Forelimb muscle (tissue), 1 donor: ENCODE results near the gene ABCB6. TPM values are rescaled to one million over a fixed set of nuclear protein-coding genes. Genes with fewer than 3 reads are reported as not detected.
"Not testable (repeated sequence)": the region's sequence is repeated elsewhere in the genome, so short reads cannot be mapped to it uniquely, and the experiment has no call there.

Experiments used
- DNase-seq: peaks from one replicate; pipeline ENCODE4 v3.0.0-alpha.2; 2013; ENCODE audit warnings: low read depth
- polyA plus RNA-seq: library from polyadenylated mRNA; unstranded; fragments of 120-200 nt; gene quantifications from one replicate; pipeline ENCODE4 v1.2.1, GENCODE V29; 2013; ENCODE audit not compliant: insufficient read length

The ABCB6 gene
- polyA plus RNA-seq = 31.9 TPM

- peak; percentile 90 for DNase-seq
Observed at GRCh38 chr2:219218732-219219701, at the start of gene ABCB6. Gene ABCB6, minus strand, starts transcription at chr2:219218958. Its CDS starts 285 bp downstream, at chr2:219218673.

- no peak for DNase-seq
Observed at GRCh38 chr2:219268294-219268693, 49.5 kb upstream of the ABCB6 start.

- no peak for DNase-seq
Observed at GRCh38 chr2:219266886-219267285, 48.1 kb upstream of the ABCB6 start.

- DNase-seq = no peak
Observed at GRCh38 chr2:219266232-219266631, 47.5 kb upstream of the ABCB6 start.

GRCh38 chr2:219261024-219261855, 42.5 kb upstream of the ABCB6 start:
- no peak for DNase-seq

- not testable (repeated sequence) for DNase-seq
Observed at GRCh38 chr2:219258942-219259341, 40.2 kb upstream of the ABCB6 start.

- DNase-seq = no peak
Observed at GRCh38 chr2:219254590-219255201, 35.9 kb upstream of the ABCB6 start.

GRCh38 chr2:219253753-219254589, 35.2 kb upstream of the ABCB6 start, which contains the start of gene TUBA4A:
Gene TUBA4A, minus strand, starts transcription at chr2:219253918. Its CDS starts 60 bp downstream, at chr2:219253858.
- DNase-seq = no peak

GRCh38 chr2:219252900-219253752, 34.4 kb upstream of the ABCB6 start, which contains the start of gene TUBA4B:
Gene TUBA4B, plus strand, starts transcription at chr2:219253243. Its CDS starts 165 bp downstream, at chr2:219253408.
- no peak for DNase-seq

- DNase-seq = no peak
Observed at GRCh38 chr2:219252570-219252899, 33.8 kb upstream of the ABCB6 start.

- no peak for DNase-seq
Observed at GRCh38 chr2:219252084-219252483, 33.3 kb upstream of the ABCB6 start.

GRCh38 chr2:219251656-219252055, 32.9 kb upstream of the ABCB6 start:
- no peak for DNase-seq

- DNase-seq = no peak
Observed at GRCh38 chr2:219250049-219250781, 31.5 kb upstream of the ABCB6 start.

- DNase-seq = no peak
Observed at GRCh38 chr2:219249203-219249980, 30.6 kb upstream of the ABCB6 start.

- DNase-seq = no peak
Observed at GRCh38 chr2:219248845-219249202, 30.1 kb upstream of the ABCB6 start.

GRCh38 chr2:219247678-219248642, 29.2 kb upstream of the ABCB6 start:
- no peak for DNase-seq

GRCh38 chr2:219246559-219246958, 27.8 kb upstream of the ABCB6 start:
- no peak for DNase-seq
